A673 (cell line): ENCODE measurements around the gene FXYD2.

ENCODE experiments used
- CTCF ChIP-seq: fragments of 300-800, 200-600 bp; sonication (generic); conservative IDR thresholded peaks from 2 replicates; pipeline ENCODE4 v1.5.1; 2017; ENCODE audit warnings: low read depth, mild to moderate bottlenecking, antibody characterized with exemption, low read length, moderate library complexity, mixed read lengths
- EZH2 ChIP-seq: fragments of 200-600 bp; sonication (generic); IDR thresholded peaks from 2 replicates; pipeline ENCODE4 v1.6.1; 2017; ENCODE audit warnings: borderline replicate concordance, low read depth, mild to moderate bottlenecking, mixed read lengths, antibody characterized with exemption, low read length; ENCODE audit not compliant: poor library complexity, severe bottlenecking

- no peak for TF ChIP-seq CTCF
- TF ChIP-seq EZH2 = no peak
Measured at GRCh38 chr11:117814766-117815261, 9.7 kb downstream of the FXYD2 start.
